BLaER1 treated with 17β-estradiol and CSF1 and Interleukin-3, amounts not matched to agents 10 nM and 100 nM (cell line): ENCODE results near the gene BTBD19.
"Not testable (repeated sequence)": the region's sequence is repeated elsewhere in the genome, so short reads cannot be mapped to it uniquely, and the experiment has no call there.

Source experiments
- H3K27ac ChIP-seq, 11 experiments: shearing (Covaris generic); formaldehyde crosslinking; 2 replicates each; pipeline ENCODE4 v1.8.1; 2022
- H3K27me3 ChIP-seq, 11 experiments: shearing (Covaris generic); formaldehyde crosslinking; 2 replicates each; pipeline ENCODE4 v1.8.1; 2022
- H3K36me3 ChIP-seq, 11 experiments: shearing (Covaris generic); formaldehyde crosslinking; 2 replicates each; pipeline ENCODE4 v1.8.1; 2022
- H3K4me1 ChIP-seq, 10 experiments: shearing (Covaris generic); formaldehyde crosslinking; 2 replicates each; pipeline ENCODE4 v1.8.1; 2022
- H3K4me2 ChIP-seq, 11 experiments: shearing (Covaris generic); formaldehyde crosslinking; 2 replicates each; pipeline ENCODE4 v1.8.1; 2022
- H3K4me3 ChIP-seq, 10 experiments: shearing (Covaris generic); formaldehyde crosslinking; 2 replicates each; pipeline ENCODE4 v1.8.1; 2022
- H3K9ac ChIP-seq, 11 experiments: shearing (Covaris generic); formaldehyde crosslinking; 2 replicates each; pipeline ENCODE4 v1.8.1; 2022
- H3K9me3 ChIP-seq, 11 experiments: shearing (Covaris generic); formaldehyde crosslinking; replicated peaks in 1 of 11; 2 replicates each; pipeline ENCODE4 v1.8.1; 2022
- H4K20me1 ChIP-seq, 11 experiments: shearing (Covaris generic); formaldehyde crosslinking; 2 replicates each; pipeline ENCODE4 v1.8.1; 2022
- Cebpa-rat ChIP-seq, 11 experiments: shearing (Covaris generic); IDR thresholded peaks; 2 replicates each; pipeline ENCODE4 v1.8.1; 2022

BTBD19 gene

DNA sequence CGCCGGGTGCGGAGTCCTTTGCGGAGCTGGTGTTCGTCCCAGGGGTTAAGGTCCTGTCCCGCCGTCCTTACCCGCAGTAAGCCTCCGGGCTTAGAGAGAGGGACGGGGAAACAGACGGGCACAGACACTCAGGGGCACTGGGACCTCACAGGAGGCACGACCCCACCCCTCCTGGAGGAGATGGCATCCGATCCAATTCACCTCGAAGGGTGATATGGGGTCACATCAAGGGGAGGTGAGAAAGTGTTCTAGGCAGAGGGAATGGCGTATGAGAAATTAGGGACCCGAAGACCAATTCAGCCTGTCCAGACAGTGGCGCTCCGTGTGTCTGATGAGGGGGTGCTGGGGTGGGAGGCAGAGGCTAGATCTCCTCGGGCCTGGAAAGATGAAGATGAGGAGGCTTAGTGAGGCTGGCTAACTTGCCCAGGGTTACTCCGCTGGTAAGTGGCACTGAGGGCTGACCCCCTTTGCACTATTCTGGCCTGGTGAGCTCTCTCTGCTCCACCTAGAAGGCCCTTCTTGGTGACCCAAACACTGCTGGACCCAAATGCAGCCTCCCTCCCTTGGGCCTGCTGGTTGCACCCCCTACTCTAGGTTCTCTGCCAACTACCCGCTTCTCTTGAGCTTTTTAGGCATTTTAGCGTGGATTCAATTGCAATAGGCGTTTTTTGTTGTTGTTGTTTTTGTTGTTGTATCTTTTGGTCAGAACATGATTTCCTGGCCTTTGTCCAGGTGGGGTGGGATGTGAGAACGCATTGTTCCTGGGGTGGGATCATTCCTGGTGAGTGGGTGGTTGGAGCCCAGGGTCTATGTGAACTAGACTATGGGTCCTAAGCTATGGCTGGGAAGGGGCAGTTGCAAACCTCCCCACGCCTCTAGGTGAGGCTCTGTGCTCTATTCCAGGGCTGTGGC lies 12.3 kb downstream of the BTBD19 start:
- Histone ChIP-seq H3K36me3 (peaks cover 0 to 4% (median 0%) of the 10 kb centered on the region in 11 experiments; a peak in 5 of 22 replicates), H4K20me1 (no peaks in the 10 kb centered on the region)

DNA sequence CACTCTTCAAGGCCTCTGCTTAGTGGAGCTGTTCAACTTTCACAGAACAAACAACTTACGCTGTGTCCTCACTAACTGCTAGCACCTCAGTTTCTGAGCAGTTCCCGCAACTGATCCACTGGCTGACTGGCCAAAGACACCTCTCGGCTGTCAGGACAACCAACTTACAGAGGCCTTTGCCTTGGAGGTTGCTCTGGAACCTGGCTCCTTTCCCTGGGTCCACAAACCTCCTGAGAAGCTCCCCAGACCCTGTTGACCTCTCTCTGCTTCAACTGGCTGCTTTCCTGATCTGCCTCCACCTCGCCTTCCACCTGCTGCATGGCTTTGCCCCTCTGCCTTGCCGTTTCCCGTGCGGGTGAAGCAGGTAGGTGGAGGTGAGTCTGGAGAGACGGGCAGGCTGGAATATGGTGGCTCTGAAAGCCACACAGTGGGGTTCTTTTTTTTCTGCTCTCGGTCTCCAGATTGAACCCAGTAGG lies 13.0 kb downstream of the BTBD19 start:
- Histone ChIP-seq H3K4me2 (peak overlapping the region in 10 of 11 experiments; percentile 81 to 97 (median 91); a peak in 16 of 22 replicates), H4K20me1 (no peaks in the 10 kb centered on the region), H3K4me3 (peak overlapping the region in 1 of 10 experiments; percentile 55; a peak in 1 of 20 replicates), H3K27me3 (no peaks in the 10 kb centered on the region), H3K36me3 (no peaks in the 10 kb centered on the region), H3K9ac (peak overlapping the region in 5 of 11 experiments; percentile 90 to 99 (median 96); a peak in 8 of 22 replicates), H3K4me1 (peaks cover 23 to 44% (median 31%) of the 10 kb centered on the region in 10 experiments), H3K27ac (peak overlapping the region in 1 of 11 experiments; percentile 99; a peak in 1 of 22 replicates), H3K9me3 (no peaks in the 10 kb centered on the region)
- no peak for TF ChIP-seq Cebpa-rat (IDR thresholded peaks at IDR 0.05)

More for the DNA sequence above, 12.3 kb downstream of the BTBD19 start:
- Histone ChIP-seq H3K27ac (peak overlapping the region; percentile 90 to 100 (median 98)), H3K27me3 (no peaks in the 10 kb centered on the region), H3K4me1 (peaks cover 23 to 42% (median 31%) of the 10 kb centered on the region in 10 experiments), H3K4me2 (peak overlapping the region; percentile 81 to 98 (median 92)), H3K4me3 (peak overlapping the region; percentile 54 to 73 (median 62)), H3K9me3 (no peaks in the 10 kb centered on the region), H3K9ac (peak overlapping the region; percentile 90 to 99 (median 96))
- TF ChIP-seq Cebpa-rat (IDR thresholded peaks at IDR 0.05), result no peak

DNA sequence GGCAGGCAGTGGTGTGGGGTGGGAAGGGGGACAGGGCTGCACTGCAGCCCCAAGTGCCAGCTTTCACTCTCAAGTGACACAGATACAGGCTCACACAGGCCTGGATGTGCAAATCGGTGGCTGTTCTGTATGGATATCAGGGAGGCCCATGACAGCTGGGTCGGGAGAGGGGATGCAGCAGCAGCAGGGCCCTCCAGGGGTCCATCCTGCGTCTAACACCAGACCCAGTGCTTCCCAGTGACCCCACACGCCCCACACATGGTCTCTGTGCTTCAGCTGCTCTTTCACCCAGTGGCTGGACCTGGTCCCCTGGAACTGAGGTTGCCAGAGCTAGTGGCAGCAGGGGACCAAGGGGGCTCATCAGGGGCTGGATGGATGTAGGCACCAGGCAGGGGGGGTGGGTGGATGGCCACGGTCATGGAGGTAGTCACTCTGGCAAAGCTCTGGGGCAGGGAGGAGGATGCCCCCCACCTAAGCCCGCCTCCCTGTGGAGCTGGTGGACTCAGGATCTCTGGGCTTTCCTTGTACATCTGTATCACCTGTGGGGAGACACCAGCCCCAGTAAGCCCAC lies 13.9 kb downstream of the BTBD19 start:
- no peak overlapping the region for H3K4me2 ChIP-seq
- TF ChIP-seq Cebpa-rat (IDR thresholded peaks at IDR 0.05), result no peak

DNA sequence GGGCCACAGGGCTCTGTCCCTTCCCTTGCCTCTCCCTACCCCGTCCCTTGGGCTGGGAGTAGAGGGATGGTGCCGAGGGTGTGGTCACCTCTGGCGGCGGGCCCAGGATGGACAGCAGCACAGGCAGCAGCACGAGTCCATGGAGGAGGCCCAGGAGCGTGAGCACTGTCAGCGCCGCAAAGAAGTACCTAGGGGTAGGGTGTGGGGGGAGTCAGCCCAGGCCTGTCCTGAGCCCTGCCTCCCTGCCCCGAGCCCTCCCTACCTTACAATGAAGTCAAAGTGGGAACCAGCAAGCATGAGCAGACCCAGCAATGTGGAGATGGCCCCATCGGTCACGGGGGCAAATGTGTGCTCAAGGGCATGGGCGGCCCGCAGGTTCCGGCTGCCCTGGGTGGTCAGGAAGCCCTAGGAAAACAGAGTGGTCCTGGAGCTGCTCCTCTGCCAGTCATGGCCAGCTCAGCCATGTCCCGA lies 14.7 kb downstream of the BTBD19 start:
- Histone ChIP-seq H4K20me1 (no peaks in the 10 kb centered on the region), H3K9me3 (no peaks in the 10 kb centered on the region), H3K36me3 (no peaks in the 10 kb centered on the region), H3K27me3 (no peaks in the 10 kb centered on the region), H3K4me3 (no peak overlapping the region), H3K27ac (no peak overlapping the region), H3K4me2 (no peak overlapping the region), H3K9ac (no peak overlapping the region), H3K4me1 (peaks cover 19 to 47% (median 33%) of the 10 kb centered on the region in 10 experiments)
- no peak for TF ChIP-seq Cebpa-rat (IDR thresholded peaks at IDR 0.05)

More for the DNA sequence above, 13.9 kb downstream of the BTBD19 start:
- Histone ChIP-seq H3K4me1 (peaks cover 23 to 50% (median 36%) of the 10 kb centered on the region in 10 experiments), H3K27ac (no peak overlapping the region), H3K9ac (peak overlapping the region in 4 of 11 experiments; percentile 5 to 18 (median 8); a peak in 2 of 22 replicates), H4K20me1 (no peaks in the 10 kb centered on the region), H3K9me3 (no peaks in the 10 kb centered on the region), H3K4me3 (no peak overlapping the region), H3K36me3 (no peaks in the 10 kb centered on the region), H3K27me3 (no peaks in the 10 kb centered on the region)

DNA sequence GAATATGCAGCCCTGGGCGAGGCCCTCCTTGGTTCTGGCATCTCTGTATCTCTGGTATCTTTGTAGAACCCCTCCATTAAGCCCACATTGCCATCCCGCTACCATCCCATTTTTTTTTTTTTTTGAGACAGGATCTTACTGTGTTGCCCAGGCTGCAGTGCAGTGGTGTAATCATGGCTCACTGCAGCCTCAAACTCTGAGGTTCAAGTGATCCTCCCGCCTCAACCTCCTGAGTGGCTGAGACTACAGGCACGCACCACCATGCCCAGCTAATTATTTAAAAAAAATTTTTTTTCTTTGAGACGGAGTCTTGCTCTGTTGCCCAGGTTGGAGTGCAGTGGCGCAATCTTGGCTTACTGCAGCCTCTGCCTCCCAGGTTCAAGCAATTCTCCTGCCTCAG lies 16.1 kb downstream of the BTBD19 start:
- H3K4me3 ChIP-seq, H3K4me2 ChIP-seq, H3K9ac ChIP-seq, H3K27ac ChIP-seq, H3K9me3 ChIP-seq, H3K27me3 ChIP-seq, H4K20me1 ChIP-seq, H3K36me3 ChIP-seq: not testable (repeated sequence)
- H3K4me1 ChIP-seq, result peaks cover 7 to 37% (median 21%) of the 10 kb centered on the region in 10 experiments

DNA sequence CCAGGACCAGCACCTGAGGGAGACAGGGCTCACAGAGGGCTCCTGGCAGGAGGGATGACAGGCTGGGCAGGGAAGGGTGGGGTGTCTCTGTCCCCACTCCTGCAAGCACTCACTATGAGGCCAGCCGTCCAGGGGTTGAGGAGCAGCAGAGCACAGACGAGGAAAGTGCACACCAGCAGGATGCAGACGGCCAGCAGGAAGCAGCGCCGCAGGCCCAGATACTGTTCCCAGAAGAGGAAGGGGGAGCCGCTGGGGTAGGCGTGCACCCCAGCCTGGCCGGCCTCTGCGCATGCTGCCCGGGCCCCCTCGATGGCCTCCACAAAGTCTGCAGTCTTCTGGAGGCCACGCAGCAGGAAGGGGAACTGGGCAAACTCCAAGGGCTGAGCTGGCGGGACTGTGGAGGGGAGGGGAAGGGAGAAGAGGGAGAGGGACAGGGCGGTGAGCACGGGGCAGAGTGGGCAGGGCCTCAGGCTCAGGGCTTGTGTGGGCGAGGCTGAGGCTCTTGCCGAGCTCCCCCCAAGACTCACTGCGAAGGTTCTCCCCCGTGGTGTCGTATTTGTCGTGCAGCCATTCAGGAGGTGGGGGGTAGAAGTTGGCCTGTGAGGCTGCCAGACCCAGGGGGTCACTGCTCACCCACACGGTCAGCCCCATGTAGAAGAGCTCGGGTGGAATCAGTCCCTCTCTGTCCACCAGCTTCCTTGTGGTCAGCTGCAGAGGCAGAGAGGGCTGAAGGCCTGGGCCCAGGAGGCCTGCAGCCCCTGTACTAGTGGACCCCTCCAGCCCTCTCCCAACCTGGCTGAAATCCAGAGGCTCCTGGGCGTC lies 18.3 kb downstream of the BTBD19 start:
- Histone ChIP-seq H3K9ac (peak overlapping the region in 2 of 11 experiments; percentile 9 to 17; a peak in 1 of 22 replicates), H3K27ac (peak overlapping the region in 3 of 11 experiments; percentile 28 to 32 (median 30); a peak in 3 of 22 replicates)

DNA sequence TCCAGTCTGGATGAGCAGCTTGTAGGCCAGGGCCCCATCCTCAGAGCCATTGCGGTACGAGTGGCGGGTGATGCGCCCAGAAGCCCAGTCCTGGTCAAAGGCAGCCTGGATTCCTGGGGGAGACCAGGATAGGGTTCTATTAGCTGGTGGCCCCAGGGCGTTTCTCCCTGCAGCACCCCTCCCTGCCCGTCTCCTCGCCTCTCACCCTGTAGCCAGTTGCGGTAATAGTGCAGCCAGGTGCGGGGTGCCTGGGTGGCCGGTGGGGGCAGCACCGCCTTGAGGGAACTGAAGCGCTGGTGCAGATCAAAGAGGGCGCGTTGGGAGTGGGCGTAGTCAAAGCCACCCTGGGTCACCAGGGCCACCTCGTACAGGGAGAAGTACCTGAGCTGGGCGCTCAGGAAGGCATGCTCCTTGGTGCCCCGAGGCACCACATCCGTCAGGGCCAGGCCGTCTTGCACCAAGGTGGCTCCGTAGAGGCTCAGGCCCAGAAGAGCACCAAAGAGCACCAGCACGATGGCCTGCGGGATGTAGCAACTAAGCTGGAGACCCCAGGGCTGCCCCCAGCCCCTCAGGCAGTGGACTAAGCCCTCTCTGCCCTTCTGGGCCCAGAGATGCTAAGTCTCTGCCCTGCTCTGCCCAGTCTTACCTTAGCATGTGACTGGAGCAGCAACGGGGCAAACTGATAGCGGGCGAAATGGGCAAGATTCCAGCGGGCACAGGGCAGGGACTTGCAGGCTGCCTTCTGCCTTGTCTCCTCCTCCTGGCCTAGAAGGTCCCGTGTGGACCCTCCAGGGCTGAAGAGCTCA lies 19.1 kb downstream of the BTBD19 start:
- Histone ChIP-seq H3K9me3 (peaks cover 0 to 12% (median 0%) of the 10 kb centered on the region in 11 experiments; a peak in 4 of 22 replicates), H3K9ac (0 out of 22 replicates have a peak overlapping the region, but pooled peaks of 1 of the 11 experiments have one; percentile 17), H3K4me1 (peaks cover 21 to 55% (median 37%) of the 10 kb centered on the region in 10 experiments), H3K4me3 (no peak overlapping the region), H4K20me1 (no peaks in the 10 kb centered on the region), H3K4me2 (peak overlapping the region in 7 of 11 experiments; percentile 6 to 84 (median 46); a peak in 11 of 22 replicates), H3K27me3 (no peaks in the 10 kb centered on the region), H3K36me3 (no peaks in the 10 kb centered on the region), H3K27ac (peak overlapping the region in 2 of 11 experiments; percentile 28 to 32; a peak in 3 of 22 replicates)
- no peak for TF ChIP-seq Cebpa-rat (IDR thresholded peaks at IDR 0.05)

More for the DNA sequence above, 18.3 kb downstream of the BTBD19 start:
- H3K4me3 ChIP-seq, result no peak overlapping the region
- TF ChIP-seq Cebpa-rat (IDR thresholded peaks at IDR 0.05), result no peak
- H3K4me2 ChIP-seq, result peak overlapping the region in 8 of 11 experiments; percentile 6 to 84 (median 42); a peak in 11 of 22 replicates
- H3K36me3 ChIP-seq, result no peaks in the 10 kb centered on the region
- no peaks in the 10 kb centered on the region for H4K20me1 ChIP-seq
- H3K4me1 ChIP-seq, result peaks cover 14 to 47% (median 29%) of the 10 kb centered on the region in 10 experiments
- peaks cover 0 to 12% (median 0%) of the 10 kb centered on the region in 11 experiments; a peak in 4 of 22 replicates for H3K9me3 ChIP-seq
- H3K27me3 ChIP-seq, result no peaks in the 10 kb centered on the region
